ENCODE measurements around the gene KRT83.

The KRT83 gene

DNA sequence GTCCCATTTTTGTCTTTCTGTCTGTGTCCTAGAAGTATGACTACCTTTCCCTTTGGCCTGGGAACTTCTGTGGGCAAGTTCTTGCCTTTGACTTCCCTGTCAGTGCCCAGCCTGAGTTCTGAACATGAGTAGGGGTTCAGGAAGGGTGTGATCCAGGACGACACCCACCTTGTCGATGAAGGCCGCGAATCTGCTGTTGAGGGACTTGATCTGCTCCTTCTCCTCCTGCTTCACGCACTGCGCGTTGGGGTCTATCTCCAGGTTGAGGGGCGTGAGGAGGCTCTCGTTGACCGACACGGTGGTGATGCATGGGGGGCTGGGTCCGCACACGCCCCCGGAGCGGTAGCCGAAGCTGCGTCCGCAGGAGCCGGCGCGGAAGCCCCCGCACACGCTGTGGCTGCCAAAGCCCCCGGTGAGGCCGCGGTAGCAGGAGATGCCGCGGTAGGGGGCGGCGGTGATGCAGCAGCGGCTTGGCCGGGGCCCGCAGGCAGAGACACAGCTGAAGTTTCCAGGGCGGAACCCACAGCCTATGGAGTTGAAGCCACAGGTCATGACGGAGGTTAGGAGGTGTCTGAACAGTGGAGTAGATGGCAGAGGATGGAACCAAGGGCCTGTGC, at the start of gene KRT83:
Gene KRT83 (minus strand): TSS at position 615 of the 617 bp plus-strand sequence. CDS start 63 bp downstream, at position 552.
- TF ChIP-seq, protein P1, sequence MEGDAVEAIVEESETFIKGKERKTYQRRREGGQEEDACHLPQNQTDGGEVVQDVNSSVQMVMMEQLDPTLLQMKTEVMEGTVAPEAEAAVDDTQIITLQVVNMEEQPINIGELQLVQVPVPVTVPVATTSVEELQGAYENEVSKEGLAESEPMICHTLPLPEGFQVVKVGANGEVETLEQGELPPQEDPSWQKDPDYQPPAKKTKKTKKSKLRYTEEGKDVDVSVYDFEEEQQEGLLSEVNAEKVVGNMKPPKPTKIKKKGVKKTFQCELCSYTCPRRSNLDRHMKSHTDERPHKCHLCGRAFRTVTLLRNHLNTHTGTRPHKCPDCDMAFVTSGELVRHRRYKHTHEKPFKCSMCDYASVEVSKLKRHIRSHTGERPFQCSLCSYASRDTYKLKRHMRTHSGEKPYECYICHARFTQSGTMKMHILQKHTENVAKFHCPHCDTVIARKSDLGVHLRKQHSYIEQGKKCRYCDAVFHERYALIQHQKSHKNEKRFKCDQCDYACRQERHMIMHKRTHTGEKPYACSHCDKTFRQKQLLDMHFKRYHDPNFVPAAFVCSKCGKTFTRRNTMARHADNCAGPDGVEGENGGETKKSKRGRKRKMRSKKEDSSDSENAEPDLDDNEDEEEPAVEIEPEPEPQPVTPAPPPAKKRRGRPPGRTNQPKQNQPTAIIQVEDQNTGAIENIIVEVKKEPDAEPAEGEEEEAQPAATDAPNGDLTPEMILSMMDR (IDR thresholded peaks at IDR 0.05; ENCODE audit: low read depth, low read length) = no peak
- no peak within 1 kb of the TSS for H3K4me3 ChIP-seq (ENCODE audit: low read depth, low read length)

DNA sequence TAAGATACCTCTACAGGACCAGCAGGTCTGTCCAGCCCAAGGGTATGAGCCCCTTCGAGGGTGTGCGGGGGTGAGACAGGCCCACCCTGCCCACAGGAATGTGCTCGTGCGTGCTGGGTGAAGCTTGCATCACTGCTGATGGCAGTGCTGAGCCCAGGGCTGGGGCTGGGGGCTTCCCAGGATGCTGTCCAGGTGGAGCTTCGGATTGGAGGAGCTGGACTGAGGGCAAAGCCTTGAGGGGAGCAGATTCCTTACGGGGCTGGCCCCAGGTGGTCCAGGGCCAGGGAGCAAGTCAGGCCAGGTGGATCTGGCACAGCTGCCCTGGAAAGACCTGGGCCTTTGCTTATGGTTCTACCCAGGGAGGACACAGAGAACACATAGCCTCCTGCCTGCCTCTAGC, 48.6 kb upstream of the KRT83 start:
- TF ChIP-seq, protein P1 (IDR thresholded peaks at IDR 0.05; ENCODE audit: low read depth, low read length) = no peak
- H3K4me3 ChIP-seq (ENCODE audit: low read depth, low read length) = no peak overlapping the region

DNA sequence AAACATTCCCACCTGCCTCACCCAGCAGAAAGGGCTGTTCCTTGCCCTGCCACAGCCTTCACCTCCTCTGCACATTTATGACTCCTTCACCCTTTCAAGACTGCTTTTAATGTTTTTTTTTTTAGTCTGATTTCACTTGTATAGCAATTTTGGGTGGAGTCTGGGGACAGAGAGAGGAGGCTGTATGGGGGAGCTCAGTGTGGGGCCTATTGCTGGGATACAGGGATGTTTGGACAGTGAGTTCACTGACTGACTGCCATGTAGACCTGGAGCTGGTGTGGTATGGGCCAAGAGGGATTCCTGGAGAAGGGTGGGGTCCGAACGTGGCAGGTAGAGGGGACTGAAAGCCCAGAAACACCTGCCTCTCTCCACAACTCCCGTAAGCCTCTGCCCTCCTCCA, 48.0 kb upstream of the KRT83 start:
- TF ChIP-seq, protein P1 (IDR thresholded peaks at IDR 0.05; ENCODE audit: low read depth, low read length) = no peak
- H3K4me3 ChIP-seq (ENCODE audit: low read depth, low read length) = no peak overlapping the region

DNA sequence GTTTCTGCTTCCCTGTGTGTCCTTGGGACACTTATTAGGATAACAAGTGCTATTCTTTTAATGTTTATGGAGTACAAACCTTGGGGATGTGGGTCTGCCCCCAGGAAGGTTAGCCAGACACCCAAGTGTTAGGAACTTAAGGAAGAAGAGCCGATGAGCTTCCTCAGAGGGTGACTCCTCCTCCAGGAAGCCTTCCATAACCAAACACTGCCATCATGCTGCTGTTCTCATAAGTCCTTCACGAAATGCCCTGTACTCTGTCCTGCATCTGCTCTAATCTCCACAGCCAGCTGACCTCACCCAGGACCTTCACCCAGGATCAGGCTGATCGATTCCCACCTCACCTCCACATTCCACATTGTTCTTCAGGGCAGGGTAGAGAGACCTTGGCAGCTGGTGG, 47.3 kb upstream of the KRT83 start:
- H3K4me3 ChIP-seq (ENCODE audit: low read depth, low read length) = no peak overlapping the region
- TF ChIP-seq, protein P1 (IDR thresholded peaks at IDR 0.05; ENCODE audit: low read depth, low read length) = no peak

DNA sequence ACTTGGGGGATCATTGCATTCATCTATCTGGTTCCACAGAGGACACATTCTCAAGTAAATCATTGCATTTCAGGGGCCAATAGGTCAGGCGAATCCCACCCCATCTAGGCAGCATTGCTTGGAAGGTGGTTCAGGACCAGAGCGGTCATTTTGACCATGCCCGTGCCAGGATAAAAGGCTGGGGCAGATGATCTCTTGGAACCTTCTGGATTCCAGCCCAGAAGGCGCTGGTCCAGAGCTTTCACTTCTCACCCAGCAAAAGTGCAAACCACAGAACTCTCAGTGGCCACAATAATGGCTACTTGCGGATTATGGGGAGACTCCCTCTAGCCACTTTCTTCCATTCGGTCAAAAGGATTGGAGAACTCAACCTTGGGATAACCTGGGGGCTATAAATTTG, 46.7 kb upstream of the KRT83 start:
- TF ChIP-seq, protein P1 (IDR thresholded peaks at IDR 0.05; ENCODE audit: low read depth, low read length) = no peak
- H3K4me3 ChIP-seq (ENCODE audit: low read depth, low read length) = no peak overlapping the region

DNA sequence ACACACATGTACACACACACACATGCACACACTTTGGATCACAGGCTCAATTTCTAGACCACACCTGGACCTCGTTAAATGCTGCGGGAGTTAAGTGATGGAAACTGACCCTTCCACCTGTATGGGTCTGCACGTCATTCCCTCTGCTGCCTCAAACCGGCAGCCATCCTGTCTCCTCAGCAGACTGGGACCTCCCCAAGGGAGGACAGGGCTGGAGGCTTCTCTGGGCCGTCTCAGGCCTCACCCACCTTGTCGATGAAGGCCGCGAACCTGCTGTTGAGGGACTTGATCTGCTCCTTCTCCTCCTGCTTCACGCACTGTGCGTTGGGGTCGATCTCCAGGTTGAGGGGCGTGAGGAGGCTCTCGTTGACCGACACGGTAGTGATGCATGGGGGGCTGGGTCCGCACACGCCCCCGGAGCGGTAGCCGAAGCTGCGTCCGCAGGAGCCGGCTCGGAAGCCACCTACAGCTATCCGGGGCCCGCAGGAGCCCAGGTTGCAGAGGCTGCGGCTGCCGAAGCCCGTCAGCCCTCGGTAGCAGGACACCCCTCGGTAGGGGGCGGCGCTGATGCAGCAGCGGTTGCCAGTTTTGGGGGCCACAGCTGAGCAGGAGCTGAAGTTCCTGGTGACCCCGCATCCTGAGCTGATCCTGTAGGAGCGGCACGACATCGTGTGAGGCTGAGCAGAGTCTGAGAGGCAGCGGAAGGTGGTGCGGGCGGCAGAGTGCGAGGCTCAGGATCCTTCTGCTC, 45.7 kb upstream of the KRT83 start, which contains the start of gene KRT85:
Gene KRT85 (minus strand): TSS at position 744 of the 748 bp plus-strand sequence. CDS start 76 bp downstream, at position 668.
- H3K4me3 ChIP-seq (ENCODE audit: low read depth, low read length) = no peak within 1 kb of the TSS
- TF ChIP-seq, protein P1 (IDR thresholded peaks at IDR 0.05; ENCODE audit: low read depth, low read length) = no peak

DNA sequence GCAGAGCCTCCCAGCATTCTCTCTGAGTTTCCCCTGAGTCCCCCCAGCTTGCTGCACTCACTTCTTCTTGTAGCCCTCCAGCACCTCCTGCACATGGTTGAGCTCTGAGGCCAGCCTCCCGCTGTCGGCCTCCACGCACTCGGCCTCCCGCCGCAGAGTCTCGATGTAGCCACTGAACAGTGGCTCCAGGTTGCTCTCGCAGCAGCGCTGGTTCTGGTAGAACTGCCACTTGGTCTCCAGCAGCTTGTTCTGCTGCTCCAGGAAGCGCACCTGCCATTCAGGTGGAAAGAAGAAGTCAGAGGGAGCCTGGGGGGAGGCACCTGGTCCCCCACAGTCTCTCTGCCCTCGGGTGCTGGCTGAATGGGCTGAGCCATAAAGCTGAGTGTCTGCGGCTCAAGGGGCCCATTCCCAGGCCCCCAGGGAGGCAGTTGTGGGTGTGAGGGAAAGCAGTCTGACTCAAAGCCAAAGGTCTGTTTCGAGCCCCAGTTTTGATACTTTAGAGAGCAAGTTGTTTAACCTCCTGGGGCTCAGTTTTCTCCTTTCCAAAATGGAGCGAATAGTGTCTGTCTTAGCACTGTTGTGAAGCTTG, 43.8 kb upstream of the KRT83 start:
- no peak overlapping the region for H3K4me3 ChIP-seq (ENCODE audit: low read depth, low read length)
- TF ChIP-seq, protein P1 (IDR thresholded peaks at IDR 0.05; ENCODE audit: low read depth, low read length) = no peak

Data from WI38 (cell line).